GM23338 (cell line): Measurements from ENCODE around the gene SHC4. TPM values are rescaled to one million over a fixed set of nuclear protein-coding genes. Genes with fewer than 3 reads are reported as not detected.

ENCODE experiments used
- ATAC-seq: fragments of 200-7000 bp; cut with Tn5 transposase; 3 replicates; pipeline ENCODE4 v1.9.1; 2020
- DNase-seq: peaks from one replicate; pipeline ENCODE4 v3.0.0-alpha.2; 2015; ENCODE audit warnings: low spot score
- H2AFZ ChIP-seq: fragments of 200-600 bp; sonication (generic); 2 replicates; pipeline ENCODE4 v1.8.0; 2016; ENCODE audit warnings: antibody characterized with exemption, mild to moderate bottlenecking, moderate library complexity
- H3F3A ChIP-seq: fragments of 200-600 bp; sonication (generic); replicated peaks from 2 replicates; pipeline ENCODE4 v1.8.0; 2017; ENCODE audit warnings: antibody characterized with exemption, mixed run types, low read depth
- H3K27ac ChIP-seq: fragments of 200-600 bp; sonication (generic); 2 replicates; pipeline ENCODE4 v1.6.1; 2016; ENCODE audit warnings: low read depth
- H3K27me3 ChIP-seq: fragments of 200-600 bp; sonication (generic); 2 replicates; pipeline ENCODE4 v1.8.0; 2016; ENCODE audit warnings: mild to moderate bottlenecking, mixed run types, moderate library complexity; ENCODE audit not compliant: insufficient read depth
- H3K36me3 ChIP-seq: fragments of 200-600 bp; sonication (generic); 2 replicates; pipeline ENCODE4 v1.8.0; 2016; ENCODE audit warnings: mild to moderate bottlenecking; ENCODE audit not compliant: insufficient read depth
- H3K4me1 ChIP-seq: fragments of 200-600 bp; sonication (generic); 2 replicates; pipeline ENCODE4 v1.8.0; 2016; ENCODE audit warnings: mild to moderate bottlenecking, moderate library complexity; ENCODE audit not compliant: insufficient read depth
- H3K4me2 ChIP-seq: fragments of 200-600 bp; sonication (generic); 2 replicates; pipeline ENCODE4 v1.7.1; 2017; ENCODE audit warnings: mixed run types
- H3K4me3 ChIP-seq: fragments of 200-600 bp; sonication (generic); 2 replicates; pipeline ENCODE4 v1.6.1; 2016; ENCODE audit warnings: mixed run types
- H3K79me2 ChIP-seq: fragments of 200-600 bp; sonication (generic); replicated peaks from 2 replicates; pipeline ENCODE4 v1.8.0; 2017; ENCODE audit warnings: mild to moderate bottlenecking; ENCODE audit not compliant: insufficient read depth
- H3K9me2 ChIP-seq: fragments of 200-600 bp; sonication (generic); 2 replicates; pipeline ENCODE4 v1.8.0; 2017; ENCODE audit not compliant: insufficient read depth
- H4K20me1 ChIP-seq: fragments of 200-600 bp; sonication (generic); replicated peaks from 2 replicates; pipeline ENCODE4 v1.8.0; 2017; ENCODE audit warnings: mild to moderate bottlenecking; ENCODE audit not compliant: insufficient read depth
- H3K27ac Mint-ChIP-seq: 2 replicates; pipeline ENCODE4 v1.8.0; 2020; ENCODE audit warnings: inconsistent platforms, mild to moderate bottlenecking, moderate library complexity, mixed read lengths
- H3K27me3 Mint-ChIP-seq: 3 replicates; pipeline ENCODE4 v1.8.0; 2022; ENCODE audit warnings: low read depth, mild to moderate bottlenecking, moderate library complexity, mixed read lengths, inconsistent platforms; ENCODE audit not compliant: insufficient read depth, poor library complexity
- H3K36me3 Mint-ChIP-seq: 3 replicates; pipeline ENCODE4 v1.8.0; 2021; ENCODE audit warnings: low read depth, mild to moderate bottlenecking, inconsistent platforms, moderate library complexity, mixed read lengths
- H3K4me1 Mint-ChIP-seq: 3 replicates; pipeline ENCODE4 v1.8.0; 2020; ENCODE audit warnings: mild to moderate bottlenecking, inconsistent platforms, mixed read lengths
- H3K4me3 Mint-ChIP-seq: 3 replicates; pipeline ENCODE4 v1.8.0; 2021; ENCODE audit warnings: moderate library complexity, mild to moderate bottlenecking, inconsistent platforms, mixed read lengths
- H3K9me3 Mint-ChIP-seq: 3 replicates; pipeline ENCODE4 v1.8.0; 2020; ENCODE audit warnings: moderate library complexity, mild to moderate bottlenecking, inconsistent platforms, mixed read lengths
- CREB1 ChIP-seq: fragments of 250-450 bp; sonication (Bioruptor Pico); IDR thresholded peaks from 2 replicates; pipeline ENCODE4 v1.5.0; 2020; ENCODE audit warnings: low read depth, mild to moderate bottlenecking, moderate library complexity
- EZH2 ChIP-seq: fragments of 200-600 bp; sonication (generic); IDR thresholded peaks from one replicate; pipeline ENCODE4 v1.8.0; 2017; ENCODE audit warnings: antibody characterized with exemption, mild to moderate bottlenecking, low read depth; ENCODE audit not compliant: unreplicated experiment
- EZH2phosphoT487 ChIP-seq: fragments of 200-600 bp; sonication (generic); IDR thresholded peaks from one replicate; pipeline ENCODE4 v1.8.1; 2018; ENCODE audit warnings: antibody characterized with exemption; ENCODE audit not compliant: unreplicated experiment
- JUNB ChIP-seq: IDR thresholded peaks from one replicate; pipeline ENCODE4 v1.6.1; 2016; ENCODE audit warnings: antibody characterized with exemption; ENCODE audit not compliant: unreplicated experiment
- NANOG ChIP-seq: IDR thresholded peaks from 2 replicates; pipeline ENCODE4 v1.6.1; 2016; ENCODE audit warnings: antibody characterized with exemption, borderline replicate concordance
- POLR2AphosphoS5 ChIP-seq: IDR thresholded peaks from 2 replicates; pipeline ENCODE4 v1.6.1; 2016; ENCODE audit warnings: antibody characterized with exemption, low read depth
- STAT1 ChIP-seq: IDR thresholded peaks from one replicate; pipeline ENCODE4 v1.6.1; 2016; ENCODE audit warnings: antibody characterized with exemption; ENCODE audit not compliant: unreplicated experiment
- ZNF114 ChIP-seq: fragments of 250-450 bp; sonication (Bioruptor Pico); IDR thresholded peaks from 2 replicates; pipeline ENCODE4 v1.5.0; 2020; ENCODE audit warnings: mild to moderate bottlenecking, moderate library complexity
- ZNF331 ChIP-seq: fragments of 250-450 bp; sonication (Bioruptor Pico); IDR thresholded peaks from 2 replicates; pipeline ENCODE4 v1.5.0; 2020; ENCODE audit warnings: low read depth, mild to moderate bottlenecking, moderate library complexity
- polyA plus RNA-seq: library from polyadenylated mRNA; unstranded; fragments of >200 nt; fragmentation: Nextera tagmentation; extraction: Ambion mirVana; gene quantifications from 2 replicates; pipeline ENCODE4 v1.2.1, GENCODE V29; 2016
- total RNA-seq: library from RNA; depleted of rRNA; stranded (reverse); fragments of >200 nt; shearing (Covaris generic); gene quantifications from 2 replicates; pipeline ENCODE4 v1.2.3, GENCODE V29; 2014
- TF ChIP-seq, protein P1 (sequence below): IDR thresholded peaks from 2 replicates; pipeline ENCODE4 v1.6.1; 2016; ENCODE audit warnings: antibody characterized with exemption
- TF ChIP-seq, protein P2 (sequence below), 2 experiments: fragments of 200-600 bp in 1 of 2; sonication (generic) in 1 of 2; conservative IDR thresholded peaks; 2 replicates each; pipeline versions ENCODE4 v1.5.1 to v1.6.1; 2016 to 2017; ENCODE audit warnings: antibody characterized with exemption in 2 of 2, low read depth in 2 of 2, mild to moderate bottlenecking in 2 of 2, moderate library complexity in 1 of 2
- TF ChIP-seq, protein P3 (sequence below): fragments of 250-450 bp; sonication (Bioruptor Pico); IDR thresholded peaks from 2 replicates; pipeline ENCODE4 v1.5.0; 2020; ENCODE audit warnings: mild to moderate bottlenecking, moderate library complexity
- TF ChIP-seq, protein P4 (sequence below): IDR thresholded peaks from one replicate; pipeline ENCODE4 v1.6.1; 2018; ENCODE audit warnings: antibody characterized with exemption; ENCODE audit not compliant: unreplicated experiment

Gene SHC4
- total and polyA plus RNA-seq, 2 experiments from 2014 or later = 0.21 to 0.32 TPM

DNA sequence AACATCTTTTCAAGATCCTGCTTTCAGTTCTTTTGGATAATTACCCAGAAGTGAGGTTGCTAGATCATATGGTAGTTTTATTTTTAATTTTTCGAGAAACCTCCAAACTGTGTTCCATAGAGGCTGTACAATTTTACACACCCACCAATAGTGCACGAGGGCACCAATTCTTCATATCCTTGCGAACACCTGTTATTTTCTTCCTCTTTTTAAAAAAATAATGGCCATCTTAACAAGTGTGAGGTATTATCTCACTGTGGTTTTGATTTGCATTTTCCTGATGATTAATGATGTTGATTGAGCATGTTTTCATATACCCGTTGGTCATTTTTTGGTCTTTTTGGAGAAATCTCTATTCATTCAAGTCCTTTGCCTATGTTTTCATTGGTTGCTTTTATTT, 135.2 kb downstream of the SHC4 start:
- Mint-ChIP-seq H3K4me3 (no peak overlapping the region), H3K27ac (no peak overlapping the region), H3K27me3 (no peaks in the 10 kb centered on the region), H3K36me3 (no peaks in the 10 kb centered on the region), H3K9me3 (no peaks in the 10 kb centered on the region), H3K4me1 (peaks cover 2% of the 10 kb centered on the region)
- TF ChIP-seq STAT1 (no peak), JUNB (no peak), POLR2AphosphoS5 (no peak), EZH2 (no peak), CREB1 (no peak), ZNF114 (CRISPR knock-in tag) (no peak), EZH2phosphoT487 (no peak), NANOG (no peak), ZNF331 (no peak)
- TF ChIP-seq, protein P1, sequence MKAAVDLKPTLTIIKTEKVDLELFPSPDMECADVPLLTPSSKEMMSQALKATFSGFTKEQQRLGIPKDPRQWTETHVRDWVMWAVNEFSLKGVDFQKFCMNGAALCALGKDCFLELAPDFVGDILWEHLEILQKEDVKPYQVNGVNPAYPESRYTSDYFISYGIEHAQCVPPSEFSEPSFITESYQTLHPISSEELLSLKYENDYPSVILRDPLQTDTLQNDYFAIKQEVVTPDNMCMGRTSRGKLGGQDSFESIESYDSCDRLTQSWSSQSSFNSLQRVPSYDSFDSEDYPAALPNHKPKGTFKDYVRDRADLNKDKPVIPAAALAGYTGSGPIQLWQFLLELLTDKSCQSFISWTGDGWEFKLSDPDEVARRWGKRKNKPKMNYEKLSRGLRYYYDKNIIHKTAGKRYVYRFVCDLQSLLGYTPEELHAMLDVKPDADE = no peak
- TF ChIP-seq, protein P2, sequence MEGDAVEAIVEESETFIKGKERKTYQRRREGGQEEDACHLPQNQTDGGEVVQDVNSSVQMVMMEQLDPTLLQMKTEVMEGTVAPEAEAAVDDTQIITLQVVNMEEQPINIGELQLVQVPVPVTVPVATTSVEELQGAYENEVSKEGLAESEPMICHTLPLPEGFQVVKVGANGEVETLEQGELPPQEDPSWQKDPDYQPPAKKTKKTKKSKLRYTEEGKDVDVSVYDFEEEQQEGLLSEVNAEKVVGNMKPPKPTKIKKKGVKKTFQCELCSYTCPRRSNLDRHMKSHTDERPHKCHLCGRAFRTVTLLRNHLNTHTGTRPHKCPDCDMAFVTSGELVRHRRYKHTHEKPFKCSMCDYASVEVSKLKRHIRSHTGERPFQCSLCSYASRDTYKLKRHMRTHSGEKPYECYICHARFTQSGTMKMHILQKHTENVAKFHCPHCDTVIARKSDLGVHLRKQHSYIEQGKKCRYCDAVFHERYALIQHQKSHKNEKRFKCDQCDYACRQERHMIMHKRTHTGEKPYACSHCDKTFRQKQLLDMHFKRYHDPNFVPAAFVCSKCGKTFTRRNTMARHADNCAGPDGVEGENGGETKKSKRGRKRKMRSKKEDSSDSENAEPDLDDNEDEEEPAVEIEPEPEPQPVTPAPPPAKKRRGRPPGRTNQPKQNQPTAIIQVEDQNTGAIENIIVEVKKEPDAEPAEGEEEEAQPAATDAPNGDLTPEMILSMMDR (conservative IDR thresholded peaks at IDR 0.05; ENCODE audit: low read depth in 2 of 2) = no peak
- TF ChIP-seq, protein P3, sequence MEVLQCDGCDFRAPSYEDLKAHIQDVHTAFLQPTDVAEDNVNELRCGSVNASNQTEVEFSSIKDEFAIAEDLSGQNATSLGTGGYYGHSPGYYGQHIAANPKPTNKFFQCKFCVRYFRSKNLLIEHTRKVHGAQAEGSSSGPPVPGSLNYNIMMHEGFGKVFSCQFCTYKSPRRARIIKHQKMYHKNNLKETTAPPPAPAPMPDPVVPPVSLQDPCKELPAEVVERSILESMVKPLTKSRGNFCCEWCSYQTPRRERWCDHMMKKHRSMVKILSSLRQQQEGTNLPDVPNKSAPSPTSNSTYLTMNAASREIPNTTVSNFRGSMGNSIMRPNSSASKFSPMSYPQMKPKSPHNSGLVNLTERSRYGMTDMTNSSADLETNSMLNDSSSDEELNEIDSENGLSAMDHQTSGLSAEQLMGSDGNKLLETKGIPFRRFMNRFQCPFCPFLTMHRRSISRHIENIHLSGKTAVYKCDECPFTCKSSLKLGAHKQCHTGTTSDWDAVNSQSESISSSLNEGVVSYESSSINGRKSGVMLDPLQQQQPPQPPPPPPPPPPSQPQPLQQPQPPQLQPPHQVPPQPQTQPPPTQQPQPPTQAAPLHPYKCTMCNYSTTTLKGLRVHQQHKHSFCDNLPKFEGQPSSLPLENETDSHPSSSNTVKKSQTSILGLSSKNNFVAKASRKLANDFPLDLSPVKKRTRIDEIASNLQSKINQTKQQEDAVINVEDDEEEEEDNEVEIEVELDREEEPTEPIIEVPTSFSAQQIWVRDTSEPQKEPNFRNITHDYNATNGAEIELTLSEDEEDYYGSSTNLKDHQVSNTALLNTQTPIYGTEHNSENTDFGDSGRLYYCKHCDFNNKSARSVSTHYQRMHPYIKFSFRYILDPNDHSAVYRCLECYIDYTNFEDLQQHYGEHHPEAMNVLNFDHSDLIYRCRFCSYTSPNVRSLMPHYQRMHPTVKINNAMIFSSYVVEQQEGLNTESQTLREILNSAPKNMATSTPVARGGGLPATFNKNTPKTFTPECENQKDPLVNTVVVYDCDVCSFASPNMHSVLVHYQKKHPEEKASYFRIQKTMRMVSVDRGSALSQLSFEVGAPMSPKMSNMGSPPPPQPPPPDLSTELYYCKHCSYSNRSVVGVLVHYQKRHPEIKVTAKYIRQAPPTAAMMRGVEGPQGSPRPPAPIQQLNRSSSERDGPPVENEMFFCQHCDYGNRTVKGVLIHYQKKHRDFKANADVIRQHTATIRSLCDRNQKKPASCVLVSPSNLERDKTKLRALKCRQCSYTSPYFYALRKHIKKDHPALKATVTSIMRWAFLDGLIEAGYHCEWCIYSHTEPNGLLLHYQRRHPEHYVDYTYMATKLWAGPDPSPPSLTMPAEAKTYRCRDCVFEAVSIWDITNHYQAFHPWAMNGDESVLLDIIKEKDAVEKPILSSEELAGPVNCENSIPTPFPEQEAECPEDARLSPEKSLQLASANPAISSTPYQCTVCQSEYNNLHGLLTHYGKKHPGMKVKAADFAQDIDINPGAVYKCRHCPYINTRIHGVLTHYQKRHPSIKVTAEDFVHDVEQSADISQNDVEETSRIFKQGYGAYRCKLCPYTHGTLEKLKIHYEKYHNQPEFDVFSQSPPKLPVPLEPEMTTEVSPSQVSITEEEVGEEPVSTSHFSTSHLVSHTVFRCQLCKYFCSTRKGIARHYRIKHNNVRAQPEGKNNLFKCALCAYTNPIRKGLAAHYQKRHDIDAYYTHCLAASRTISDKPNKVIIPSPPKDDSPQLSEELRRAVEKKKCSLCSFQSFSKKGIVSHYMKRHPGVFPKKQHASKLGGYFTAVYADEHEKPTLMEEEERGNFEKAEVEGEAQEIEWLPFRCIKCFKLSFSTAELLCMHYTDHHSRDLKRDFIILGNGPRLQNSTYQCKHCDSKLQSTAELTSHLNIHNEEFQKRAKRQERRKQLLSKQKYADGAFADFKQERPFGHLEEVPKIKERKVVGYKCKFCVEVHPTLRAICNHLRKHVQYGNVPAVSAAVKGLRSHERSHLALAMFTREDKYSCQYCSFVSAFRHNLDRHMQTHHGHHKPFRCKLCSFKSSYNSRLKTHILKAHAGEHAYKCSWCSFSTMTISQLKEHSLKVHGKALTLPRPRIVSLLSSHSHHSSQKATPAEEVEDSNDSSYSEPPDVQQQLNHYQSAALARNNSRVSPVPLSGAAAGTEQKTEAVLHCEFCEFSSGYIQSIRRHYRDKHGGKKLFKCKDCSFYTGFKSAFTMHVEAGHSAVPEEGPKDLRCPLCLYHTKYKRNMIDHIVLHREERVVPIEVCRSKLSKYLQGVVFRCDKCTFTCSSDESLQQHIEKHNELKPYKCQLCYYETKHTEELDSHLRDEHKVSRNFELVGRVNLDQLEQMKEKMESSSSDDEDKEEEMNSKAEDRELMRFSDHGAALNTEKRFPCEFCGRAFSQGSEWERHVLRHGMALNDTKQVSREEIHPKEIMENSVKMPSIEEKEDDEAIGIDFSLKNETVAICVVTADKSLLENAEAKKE = no peak
- TF ChIP-seq, protein P4, sequence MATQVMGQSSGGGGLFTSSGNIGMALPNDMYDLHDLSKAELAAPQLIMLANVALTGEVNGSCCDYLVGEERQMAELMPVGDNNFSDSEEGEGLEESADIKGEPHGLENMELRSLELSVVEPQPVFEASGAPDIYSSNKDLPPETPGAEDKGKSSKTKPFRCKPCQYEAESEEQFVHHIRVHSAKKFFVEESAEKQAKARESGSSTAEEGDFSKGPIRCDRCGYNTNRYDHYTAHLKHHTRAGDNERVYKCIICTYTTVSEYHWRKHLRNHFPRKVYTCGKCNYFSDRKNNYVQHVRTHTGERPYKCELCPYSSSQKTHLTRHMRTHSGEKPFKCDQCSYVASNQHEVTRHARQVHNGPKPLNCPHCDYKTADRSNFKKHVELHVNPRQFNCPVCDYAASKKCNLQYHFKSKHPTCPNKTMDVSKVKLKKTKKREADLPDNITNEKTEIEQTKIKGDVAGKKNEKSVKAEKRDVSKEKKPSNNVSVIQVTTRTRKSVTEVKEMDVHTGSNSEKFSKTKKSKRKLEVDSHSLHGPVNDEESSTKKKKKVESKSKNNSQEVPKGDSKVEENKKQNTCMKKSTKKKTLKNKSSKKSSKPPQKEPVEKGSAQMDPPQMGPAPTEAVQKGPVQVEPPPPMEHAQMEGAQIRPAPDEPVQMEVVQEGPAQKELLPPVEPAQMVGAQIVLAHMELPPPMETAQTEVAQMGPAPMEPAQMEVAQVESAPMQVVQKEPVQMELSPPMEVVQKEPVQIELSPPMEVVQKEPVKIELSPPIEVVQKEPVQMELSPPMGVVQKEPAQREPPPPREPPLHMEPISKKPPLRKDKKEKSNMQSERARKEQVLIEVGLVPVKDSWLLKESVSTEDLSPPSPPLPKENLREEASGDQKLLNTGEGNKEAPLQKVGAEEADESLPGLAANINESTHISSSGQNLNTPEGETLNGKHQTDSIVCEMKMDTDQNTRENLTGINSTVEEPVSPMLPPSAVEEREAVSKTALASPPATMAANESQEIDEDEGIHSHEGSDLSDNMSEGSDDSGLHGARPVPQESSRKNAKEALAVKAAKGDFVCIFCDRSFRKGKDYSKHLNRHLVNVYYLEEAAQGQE = no peak
- Histone ChIP-seq H3K9me2 (no peaks in the 10 kb centered on the region), H3F3A (no peaks in the 10 kb centered on the region), H3K79me2 (no peaks in the 10 kb centered on the region), H3K4me1 (peaks cover 3% of the 10 kb centered on the region; the same call in 1 of the 2 replicates), H3K4me2 (no peak overlapping the region), H4K20me1 (no peaks in the 10 kb centered on the region), H2AFZ (no peak overlapping the region), H3K27ac (no peak overlapping the region), H3K27me3 (no peaks in the 10 kb centered on the region), H3K4me3 (no peak overlapping the region), H3K36me3 (no peaks in the 10 kb centered on the region)
- DNase-seq (no peak), ATAC-seq (no peak)
